IMR-90 (cell line): ENCODE measurements around the gene NOL9. TPM values are rescaled to one million over a fixed set of nuclear protein-coding genes. Genes with fewer than 3 reads are reported as not detected.

ENCODE experiments used
- ATAC-seq: fragments of 200-7000 bp; cut with Tn5 transposase; 2 replicates; pipeline ENCODE4 v1.9.1; 2020; ENCODE audit warnings: low read depth, mild to moderate bottlenecking, moderate library complexity
- BruUV-seq: library from RNA; stranded (reverse); fragments of 400-500 nt; replicated peaks from 2 replicates; lab custom pipeline; 2021; lab: Mats Ljungman, UMichigan
- CTCF ChIA-PET: fragments of 300-600 bp; formaldehyde crosslinking; extraction: SDS; loops from one replicate; lab custom pipeline; 2021; ENCODE audit warnings: antibody characterized with exemption; lab: Yijun Ruan, JAX
- POLR2A ChIA-PET: fragments of 300-600 bp; sonication (Branson Sonifier 250); formaldehyde crosslinking; loops from one replicate; lab custom pipeline; 2022; ENCODE audit warnings: antibody characterized with exemption; ENCODE audit not compliant: unreplicated experiment; lab: Charles Lee
- DNase-seq: peaks from one replicate; pipeline ENCODE4 v3.0.0; 2013
- H2AFZ ChIP-seq: replicated peaks from 2 replicates; pipeline ENCODE3; 2013; ENCODE audit warnings: low read length, mild to moderate bottlenecking; ENCODE audit not compliant: poor library complexity
- H2AK5ac ChIP-seq: 2 replicates; pipeline ENCODE4 v1.6.1; 2013; ENCODE audit warnings: low read depth, low read length, inconsistent platforms
- H2AK9ac ChIP-seq: replicated peaks from 2 replicates; pipeline ENCODE3; 2013; ENCODE audit warnings: mild to moderate bottlenecking, low read depth, low read length, moderate library complexity; ENCODE audit not compliant: poor library complexity
- H2BK120ac ChIP-seq: 2 replicates; pipeline ENCODE4 v1.6.1; 2013; ENCODE audit warnings: low read depth, low read length, inconsistent platforms
- H2BK15ac ChIP-seq: 3 replicates; pipeline ENCODE4 v1.6.1; 2013; ENCODE audit warnings: low read depth, low read length, inconsistent platforms
- H2BK20ac ChIP-seq: 2 replicates; pipeline ENCODE4 v1.6.1; 2013; ENCODE audit warnings: low read depth, mild to moderate bottlenecking, inconsistent platforms, low read length, moderate library complexity
- H2BK5ac ChIP-seq: 2 replicates; pipeline ENCODE4 v1.6.1; 2013; ENCODE audit warnings: mild to moderate bottlenecking, low read depth, low read length, inconsistent platforms; ENCODE audit not compliant: poor library complexity, severe bottlenecking
- H3K14ac ChIP-seq: replicated peaks from 2 replicates; pipeline ENCODE4 v1.6.1; 2013; ENCODE audit warnings: low read depth, low read length, inconsistent platforms
- H3K18ac ChIP-seq: 2 replicates; pipeline ENCODE4 v1.6.1; 2013; ENCODE audit warnings: low read depth, low read length, control low read depth
- H3K23ac ChIP-seq: 2 replicates; pipeline ENCODE4 v1.6.1; 2013; ENCODE audit warnings: low read depth, low read length, inconsistent platforms
- H3K27ac ChIP-seq: 2 replicates; pipeline ENCODE4 v1.5.1; 2013; ENCODE audit warnings: mild to moderate bottlenecking, control low read depth, low read length; ENCODE audit not compliant: insufficient read depth
- H3K27me3 ChIP-seq: 2 replicates; pipeline ENCODE4 v1.6.1; 2013; ENCODE audit warnings: low read length; ENCODE audit not compliant: control insufficient read depth, insufficient read depth
- H3K36me3 ChIP-seq: 2 replicates; pipeline ENCODE4 v1.6.1; 2013; ENCODE audit warnings: low read length, mixed read lengths; ENCODE audit not compliant: control insufficient read depth, insufficient read depth
- H3K4ac ChIP-seq: 2 replicates; pipeline ENCODE4 v1.6.1; 2013; ENCODE audit warnings: low read depth, low read length, inconsistent platforms
- H3K4me1 ChIP-seq: 2 replicates; pipeline ENCODE4 v1.6.1; 2013; ENCODE audit warnings: low read length, mixed read lengths; ENCODE audit not compliant: control insufficient read depth, insufficient read depth
- H3K4me2 ChIP-seq: 2 replicates; pipeline ENCODE4 v1.6.1; 2013; ENCODE audit warnings: low read depth, mild to moderate bottlenecking, control low read depth, low read length, moderate library complexity
- H3K4me3 ChIP-seq: 2 replicates; pipeline ENCODE4 v1.5.1; 2013; ENCODE audit warnings: low read depth, mild to moderate bottlenecking, control low read depth, low read length, moderate library complexity; ENCODE audit not compliant: insufficient read depth
- H3K56ac ChIP-seq: 2 replicates; pipeline ENCODE4 v1.6.1; 2013; ENCODE audit warnings: low read length, inconsistent platforms; ENCODE audit not compliant: insufficient read depth; ENCODE audit errors: extremely low read depth
- H3K79me1 ChIP-seq, 2 experiments: 2 replicates each; pipeline ENCODE4 v1.6.1; 2013; ENCODE audit warnings: low read length in 2 of 2, inconsistent platforms in 1 of 2, low read depth in 1 of 2
- H3K9ac ChIP-seq: 2 replicates; pipeline ENCODE4 v1.6.1; 2013; ENCODE audit warnings: low read depth, low read length, control low read depth
- H3K9me1 ChIP-seq: 2 replicates; pipeline ENCODE4 v1.6.1; 2013; ENCODE audit warnings: low read length, inconsistent platforms; ENCODE audit not compliant: insufficient read depth
- H3K9me3 ChIP-seq: 2 replicates; pipeline ENCODE4 v1.6.1; 2013; ENCODE audit warnings: low read length; ENCODE audit not compliant: control insufficient read depth, insufficient read depth
- H4K20me1 ChIP-seq: 2 replicates; pipeline ENCODE4 v1.6.1; 2013; ENCODE audit warnings: low read length, inconsistent platforms; ENCODE audit not compliant: insufficient read depth
- H4K5ac ChIP-seq: 2 replicates; pipeline ENCODE4 v1.6.1; 2013; ENCODE audit warnings: mild to moderate bottlenecking, low read depth, low read length, control low read depth
- H4K8ac ChIP-seq, 2 experiments: 2 replicates each; pipeline ENCODE4 v1.6.1; 2013; ENCODE audit warnings: low read depth in 2 of 2, low read length in 2 of 2, control low read depth in 1 of 2, inconsistent platforms in 1 of 2
- H4K91ac ChIP-seq: 2 replicates; pipeline ENCODE4 v1.6.1; 2013; ENCODE audit warnings: low read depth, low read length, inconsistent platforms; ENCODE audit not compliant: insufficient read depth
- BHLHE40 ChIP-seq: fragments of 150-350 bp; IDR thresholded peaks from 2 replicates; pipeline ENCODE4 v1.6.1; 2016; ENCODE audit warnings: mild to moderate bottlenecking, low read depth, low read length
- CTCF ChIP-seq: conservative IDR thresholded peaks from 2 replicates; pipeline ENCODE4 v1.5.1; 2012; ENCODE audit warnings: mild to moderate bottlenecking, low read depth, low read length, improper control_type of control experiment
- RAD21 ChIP-seq: IDR thresholded peaks from 2 replicates; pipeline ENCODE4 v1.6.1; 2012; ENCODE audit warnings: low read length, improper control_type of control experiment
- WGBS, 2 experiments: methylation state at CpG; one replicate each; pipeline versions ENCODE4 v1.1.5 to v1.1.7; 2013; ENCODE audit warnings: missing lambda C conversion rate in 2 of 2; ENCODE audit not compliant: insufficient read length in 1 of 2; ENCODE audit errors: extremely low coverage in 2 of 2; 5-methylcytosine and 5-hydroxymethylcytosine counted together
- dilution Hi-C: fragments of 300-500 bp; cut with HindIII; formaldehyde crosslinking; loops from one replicate; pipeline ENCODE4 v1.14.3; 2018; ENCODE audit warnings: low sequenced_read_pairs; ENCODE audit not compliant: unreplicated experiment
- in situ Hi-C: fragments of 300-500 bp; cut with MboI; formaldehyde crosslinking; loops from 3 replicates; pipeline ENCODE4 v1.14.3; 2019; ENCODE audit warnings: low sequenced_read_pairs, inconsistent platforms, mixed read lengths
- intact Hi-C: fragments of 100-400 bp; cut with micrococcal nuclease; formaldehyde crosslinking; loops from 2 replicates; pipeline ENCODE4 v1.10.0; 2022
- polyA plus RNA-seq, 3 experiments: library from polyadenylated mRNA; depleted of rRNA; stranded (reverse); fragments of >200 nt; gene quantifications; 2 replicates each; pipeline ENCODE4 v1.2.3, GENCODE V29; 2012; ENCODE audit warnings: low replicate concordance in 1 of 3
- total RNA-seq: library from RNA; depleted of rRNA; stranded (reverse); fragments of >200 nt; gene quantifications from 2 replicates; pipeline ENCODE4 v1.2.3, GENCODE V29; 2012
- TF ChIP-seq, protein P1 (sequence below): fragments of 150-350 bp; IDR thresholded peaks from 2 replicates; pipeline ENCODE4 v1.6.1; 2017; ENCODE audit warnings: mild to moderate bottlenecking, antibody characterized with exemption, low read length, low read depth

NOL9 gene
- total and polyA plus RNA-seq, 2 of the 4 experiments (the other 2 are of a cell fraction), result 13.0 to 19.2 TPM

- TF ChIP-seq, protein P1, sequence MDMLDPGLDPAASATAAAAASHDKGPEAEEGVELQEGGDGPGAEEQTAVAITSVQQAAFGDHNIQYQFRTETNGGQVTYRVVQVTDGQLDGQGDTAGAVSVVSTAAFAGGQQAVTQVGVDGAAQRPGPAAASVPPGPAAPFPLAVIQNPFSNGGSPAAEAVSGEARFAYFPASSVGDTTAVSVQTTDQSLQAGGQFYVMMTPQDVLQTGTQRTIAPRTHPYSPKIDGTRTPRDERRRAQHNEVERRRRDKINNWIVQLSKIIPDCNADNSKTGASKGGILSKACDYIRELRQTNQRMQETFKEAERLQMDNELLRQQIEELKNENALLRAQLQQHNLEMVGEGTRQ, result no peak
- TF ChIP-seq CTCF (0 out of 2 replicates have a peak, but pooled peaks have one; percentile 17), RAD21 (no peak), BHLHE40 (no peak)
- H2AK5ac ChIP-seq, result no peak overlapping the region
- dilution Hi-C loops, result no loop called here
- 0 out of 2 replicates have a peak, but pooled peaks cover 5% of the 10 kb centered on the region for H4K20me1 ChIP-seq
- ATAC-seq, result no peak
- H3K9ac ChIP-seq, result no peak overlapping the region
- no peak overlapping the region for H2AFZ ChIP-seq
- H3K79me1 ChIP-seq, result peaks cover 22 to 30% of the 10 kb centered on the region in 2 experiments
- ChIA-PET CTCF (no interaction called here), POLR2A (no interaction called here)
- H3K9me1 ChIP-seq, result peaks cover 5% of the 10 kb centered on the region; the same call in 1 of the 2 replicates
- H3K36me3 ChIP-seq, result peaks cover 42% of the 10 kb centered on the region
- no peak overlapping the region for H3K56ac ChIP-seq
- no peak overlapping the region for H3K4ac ChIP-seq
- no peak overlapping the region for H3K14ac ChIP-seq
- H3K27ac ChIP-seq, result no peak overlapping the region
- no peak overlapping the region for H2BK20ac ChIP-seq
- H2AK9ac ChIP-seq, result no peak overlapping the region
- no peak overlapping the region for H4K5ac ChIP-seq
- H3K4me2 ChIP-seq, result no peak overlapping the region
- H3K4me3 ChIP-seq, result no peak overlapping the region
- no peak overlapping the region for H2BK5ac ChIP-seq
- WGBS, 2 experiments, result 83% methylated on average over 1 of the region's 4 CpGs; no CpG with 5 or more reads in 1 of the 2 experiments
- no peak overlapping the region for H4K91ac ChIP-seq
- no peak overlapping the region for H4K8ac ChIP-seq
- H3K18ac ChIP-seq, result no peak overlapping the region
- H3K27me3 ChIP-seq, result no peaks in the 10 kb centered on the region
- intact Hi-C loops, result no loop called here
- H3K9me3 ChIP-seq, result no peaks in the 10 kb centered on the region
- DNase-seq, result peak; percentile 32
- no peak overlapping the region for H2BK15ac ChIP-seq
- no peak overlapping the region for H2BK120ac ChIP-seq
- H3K4me1 ChIP-seq, result peaks cover 2% of the 10 kb centered on the region
- in situ Hi-C loops, result no loop called here
- H3K23ac ChIP-seq, result no peak overlapping the region
- no TSS peak for BruUV-seq
Measured at GRCh38 chr1:6547301-6547700, 7.0 kb downstream of the NOL9 start.
